Measurements from ENCODE around the gene AKAP7.

The AKAP7 gene

DNA sequence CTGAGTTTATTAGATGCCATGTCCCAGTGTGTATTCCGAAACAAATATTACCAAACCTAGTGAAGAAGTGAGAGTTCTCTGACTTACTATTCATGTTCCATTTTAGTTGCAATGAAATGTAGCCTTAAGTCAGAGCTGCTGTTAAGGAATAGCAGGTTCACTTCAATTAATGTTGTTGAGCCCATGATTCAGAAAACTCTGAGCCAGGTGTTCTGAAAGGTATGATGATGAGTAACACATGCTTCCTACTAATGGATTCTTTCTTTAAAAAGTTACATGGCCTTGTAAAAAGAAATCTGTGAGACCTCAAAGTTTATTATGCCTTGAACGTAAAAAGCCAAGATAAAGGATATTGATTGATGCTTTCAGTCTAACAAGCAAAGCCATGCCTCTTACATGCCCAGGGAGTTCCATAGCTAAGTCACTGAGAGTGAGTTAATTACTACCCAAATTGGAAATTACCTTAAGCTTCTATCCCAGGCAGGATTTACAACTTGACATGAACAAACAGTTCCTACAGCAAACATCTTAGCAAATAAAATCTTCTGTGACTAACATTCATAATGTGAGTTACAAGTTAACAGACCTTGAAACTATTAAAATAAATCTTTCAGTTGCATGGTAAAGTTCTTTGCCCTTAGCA lies 122.9 kb downstream of the AKAP7 start (continued):
- TF ChIP-seq, protein P1, sequence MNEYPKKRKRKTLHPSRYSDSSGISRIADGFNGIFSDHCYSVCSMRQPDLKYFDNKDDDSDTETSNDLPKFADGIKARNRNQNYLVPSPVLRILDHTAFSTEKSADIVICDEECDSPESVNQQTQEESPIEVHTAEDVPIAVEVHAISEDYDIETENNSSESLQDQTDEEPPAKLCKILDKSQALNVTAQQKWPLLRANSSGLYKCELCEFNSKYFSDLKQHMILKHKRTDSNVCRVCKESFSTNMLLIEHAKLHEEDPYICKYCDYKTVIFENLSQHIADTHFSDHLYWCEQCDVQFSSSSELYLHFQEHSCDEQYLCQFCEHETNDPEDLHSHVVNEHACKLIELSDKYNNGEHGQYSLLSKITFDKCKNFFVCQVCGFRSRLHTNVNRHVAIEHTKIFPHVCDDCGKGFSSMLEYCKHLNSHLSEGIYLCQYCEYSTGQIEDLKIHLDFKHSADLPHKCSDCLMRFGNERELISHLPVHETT (tag by site-specific recombination; IDR thresholded peaks at IDR 0.05) = no peak
- TF ChIP-seq ZNF830 (tag by site-specific recombination; IDR thresholded peaks at IDR 0.05; ENCODE audit: low read depth) (no peak), PRDM1 (tag by site-specific recombination; IDR thresholded peaks at IDR 0.05) (no peak), SP2 (tag by site-specific recombination; IDR thresholded peaks at IDR 0.05) (no peak), ZIC2 (tag by site-specific recombination; IDR thresholded peaks at IDR 0.05) (no peak), ZNF239 (tag by site-specific recombination; IDR thresholded peaks at IDR 0.05) (no peak), FEZF1 (tag by site-specific recombination; IDR thresholded peaks at IDR 0.05) (peak; percentile 68), ZNF19 (tag by site-specific recombination; IDR thresholded peaks at IDR 0.05; ENCODE audit: low read depth) (no peak), ZFP3 (tag by site-specific recombination; IDR thresholded peaks at IDR 0.05; ENCODE audit: low read depth) (no peak), BCL11A (tag by site-specific recombination; IDR thresholded peaks at IDR 0.05; ENCODE audit: low read depth) (0 out of 2 replicates have a peak, but pooled peaks have one; percentile 40), MEIS1 (CRISPR knock-in tag; IDR thresholded peaks at IDR 0.05; ENCODE audit: borderline replicate concordance) (no peak), ZNF548 (tag by site-specific recombination; IDR thresholded peaks at IDR 0.05) (no peak), ZNF423 (tag by site-specific recombination; IDR thresholded peaks at IDR 0.05) (no peak), SCRT2 (tag by site-specific recombination; IDR thresholded peaks at IDR 0.05) (no peak), ZNF623 (tag by site-specific recombination; IDR thresholded peaks at IDR 0.05) (no peak), ZNF140 (tag by site-specific recombination; IDR thresholded peaks at IDR 0.05) (no peak), ZNF837 (tag by site-specific recombination; IDR thresholded peaks at IDR 0.05) (no peak)
- TF ChIP-seq, protein P2, sequence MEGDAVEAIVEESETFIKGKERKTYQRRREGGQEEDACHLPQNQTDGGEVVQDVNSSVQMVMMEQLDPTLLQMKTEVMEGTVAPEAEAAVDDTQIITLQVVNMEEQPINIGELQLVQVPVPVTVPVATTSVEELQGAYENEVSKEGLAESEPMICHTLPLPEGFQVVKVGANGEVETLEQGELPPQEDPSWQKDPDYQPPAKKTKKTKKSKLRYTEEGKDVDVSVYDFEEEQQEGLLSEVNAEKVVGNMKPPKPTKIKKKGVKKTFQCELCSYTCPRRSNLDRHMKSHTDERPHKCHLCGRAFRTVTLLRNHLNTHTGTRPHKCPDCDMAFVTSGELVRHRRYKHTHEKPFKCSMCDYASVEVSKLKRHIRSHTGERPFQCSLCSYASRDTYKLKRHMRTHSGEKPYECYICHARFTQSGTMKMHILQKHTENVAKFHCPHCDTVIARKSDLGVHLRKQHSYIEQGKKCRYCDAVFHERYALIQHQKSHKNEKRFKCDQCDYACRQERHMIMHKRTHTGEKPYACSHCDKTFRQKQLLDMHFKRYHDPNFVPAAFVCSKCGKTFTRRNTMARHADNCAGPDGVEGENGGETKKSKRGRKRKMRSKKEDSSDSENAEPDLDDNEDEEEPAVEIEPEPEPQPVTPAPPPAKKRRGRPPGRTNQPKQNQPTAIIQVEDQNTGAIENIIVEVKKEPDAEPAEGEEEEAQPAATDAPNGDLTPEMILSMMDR (tag by site-specific recombination; IDR thresholded peaks at IDR 0.05) = no peak
- TF ChIP-seq, protein P3, sequence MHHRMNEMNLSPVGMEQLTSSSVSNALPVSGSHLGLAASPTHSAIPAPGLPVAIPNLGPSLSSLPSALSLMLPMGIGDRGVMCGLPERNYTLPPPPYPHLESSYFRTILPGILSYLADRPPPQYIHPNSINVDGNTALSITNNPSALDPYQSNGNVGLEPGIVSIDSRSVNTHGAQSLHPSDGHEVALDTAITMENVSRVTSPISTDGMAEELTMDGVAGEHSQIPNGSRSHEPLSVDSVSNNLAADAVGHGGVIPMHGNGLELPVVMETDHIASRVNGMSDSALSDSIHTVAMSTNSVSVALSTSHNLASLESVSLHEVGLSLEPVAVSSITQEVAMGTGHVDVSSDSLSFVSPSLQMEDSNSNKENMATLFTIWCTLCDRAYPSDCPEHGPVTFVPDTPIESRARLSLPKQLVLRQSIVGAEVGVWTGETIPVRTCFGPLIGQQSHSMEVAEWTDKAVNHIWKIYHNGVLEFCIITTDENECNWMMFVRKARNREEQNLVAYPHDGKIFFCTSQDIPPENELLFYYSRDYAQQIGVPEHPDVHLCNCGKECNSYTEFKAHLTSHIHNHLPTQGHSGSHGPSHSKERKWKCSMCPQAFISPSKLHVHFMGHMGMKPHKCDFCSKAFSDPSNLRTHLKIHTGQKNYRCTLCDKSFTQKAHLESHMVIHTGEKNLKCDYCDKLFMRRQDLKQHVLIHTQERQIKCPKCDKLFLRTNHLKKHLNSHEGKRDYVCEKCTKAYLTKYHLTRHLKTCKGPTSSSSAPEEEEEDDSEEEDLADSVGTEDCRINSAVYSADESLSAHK (tag by site-specific recombination; IDR thresholded peaks at IDR 0.05) = peak; percentile 87
- TF ChIP-seq, protein P4, sequence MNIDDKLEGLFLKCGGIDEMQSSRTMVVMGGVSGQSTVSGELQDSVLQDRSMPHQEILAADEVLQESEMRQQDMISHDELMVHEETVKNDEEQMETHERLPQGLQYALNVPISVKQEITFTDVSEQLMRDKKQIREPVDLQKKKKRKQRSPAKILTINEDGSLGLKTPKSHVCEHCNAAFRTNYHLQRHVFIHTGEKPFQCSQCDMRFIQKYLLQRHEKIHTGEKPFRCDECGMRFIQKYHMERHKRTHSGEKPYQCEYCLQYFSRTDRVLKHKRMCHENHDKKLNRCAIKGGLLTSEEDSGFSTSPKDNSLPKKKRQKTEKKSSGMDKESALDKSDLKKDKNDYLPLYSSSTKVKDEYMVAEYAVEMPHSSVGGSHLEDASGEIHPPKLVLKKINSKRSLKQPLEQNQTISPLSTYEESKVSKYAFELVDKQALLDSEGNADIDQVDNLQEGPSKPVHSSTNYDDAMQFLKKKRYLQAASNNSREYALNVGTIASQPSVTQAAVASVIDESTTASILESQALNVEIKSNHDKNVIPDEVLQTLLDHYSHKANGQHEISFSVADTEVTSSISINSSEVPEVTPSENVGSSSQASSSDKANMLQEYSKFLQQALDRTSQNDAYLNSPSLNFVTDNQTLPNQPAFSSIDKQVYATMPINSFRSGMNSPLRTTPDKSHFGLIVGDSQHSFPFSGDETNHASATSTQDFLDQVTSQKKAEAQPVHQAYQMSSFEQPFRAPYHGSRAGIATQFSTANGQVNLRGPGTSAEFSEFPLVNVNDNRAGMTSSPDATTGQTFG (tag by site-specific recombination; IDR thresholded peaks at IDR 0.05; ENCODE audit: borderline replicate concordance) = no peak
- TF ChIP-seq, protein P5, sequence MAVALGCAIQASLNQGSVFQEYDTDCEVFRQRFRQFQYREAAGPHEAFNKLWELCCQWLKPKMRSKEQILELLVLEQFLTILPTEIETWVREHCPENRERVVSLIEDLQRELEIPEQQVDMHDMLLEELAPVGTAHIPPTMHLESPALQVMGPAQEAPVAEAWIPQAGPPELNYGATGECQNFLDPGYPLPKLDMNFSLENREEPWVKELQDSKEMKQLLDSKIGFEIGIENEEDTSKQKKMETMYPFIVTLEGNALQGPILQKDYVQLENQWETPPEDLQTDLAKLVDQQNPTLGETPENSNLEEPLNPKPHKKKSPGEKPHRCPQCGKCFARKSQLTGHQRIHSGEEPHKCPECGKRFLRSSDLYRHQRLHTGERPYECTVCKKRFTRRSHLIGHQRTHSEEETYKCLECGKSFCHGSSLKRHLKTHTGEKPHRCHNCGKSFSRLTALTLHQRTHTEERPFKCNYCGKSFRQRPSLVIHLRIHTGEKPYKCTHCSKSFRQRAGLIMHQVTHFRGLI (tag by site-specific recombination; IDR thresholded peaks at IDR 0.05) = no peak
- TF ChIP-seq, protein P6, sequence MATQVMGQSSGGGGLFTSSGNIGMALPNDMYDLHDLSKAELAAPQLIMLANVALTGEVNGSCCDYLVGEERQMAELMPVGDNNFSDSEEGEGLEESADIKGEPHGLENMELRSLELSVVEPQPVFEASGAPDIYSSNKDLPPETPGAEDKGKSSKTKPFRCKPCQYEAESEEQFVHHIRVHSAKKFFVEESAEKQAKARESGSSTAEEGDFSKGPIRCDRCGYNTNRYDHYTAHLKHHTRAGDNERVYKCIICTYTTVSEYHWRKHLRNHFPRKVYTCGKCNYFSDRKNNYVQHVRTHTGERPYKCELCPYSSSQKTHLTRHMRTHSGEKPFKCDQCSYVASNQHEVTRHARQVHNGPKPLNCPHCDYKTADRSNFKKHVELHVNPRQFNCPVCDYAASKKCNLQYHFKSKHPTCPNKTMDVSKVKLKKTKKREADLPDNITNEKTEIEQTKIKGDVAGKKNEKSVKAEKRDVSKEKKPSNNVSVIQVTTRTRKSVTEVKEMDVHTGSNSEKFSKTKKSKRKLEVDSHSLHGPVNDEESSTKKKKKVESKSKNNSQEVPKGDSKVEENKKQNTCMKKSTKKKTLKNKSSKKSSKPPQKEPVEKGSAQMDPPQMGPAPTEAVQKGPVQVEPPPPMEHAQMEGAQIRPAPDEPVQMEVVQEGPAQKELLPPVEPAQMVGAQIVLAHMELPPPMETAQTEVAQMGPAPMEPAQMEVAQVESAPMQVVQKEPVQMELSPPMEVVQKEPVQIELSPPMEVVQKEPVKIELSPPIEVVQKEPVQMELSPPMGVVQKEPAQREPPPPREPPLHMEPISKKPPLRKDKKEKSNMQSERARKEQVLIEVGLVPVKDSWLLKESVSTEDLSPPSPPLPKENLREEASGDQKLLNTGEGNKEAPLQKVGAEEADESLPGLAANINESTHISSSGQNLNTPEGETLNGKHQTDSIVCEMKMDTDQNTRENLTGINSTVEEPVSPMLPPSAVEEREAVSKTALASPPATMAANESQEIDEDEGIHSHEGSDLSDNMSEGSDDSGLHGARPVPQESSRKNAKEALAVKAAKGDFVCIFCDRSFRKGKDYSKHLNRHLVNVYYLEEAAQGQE (tag by site-specific recombination; IDR thresholded peaks at IDR 0.05) = no peak
- TF ChIP-seq, protein P7, sequence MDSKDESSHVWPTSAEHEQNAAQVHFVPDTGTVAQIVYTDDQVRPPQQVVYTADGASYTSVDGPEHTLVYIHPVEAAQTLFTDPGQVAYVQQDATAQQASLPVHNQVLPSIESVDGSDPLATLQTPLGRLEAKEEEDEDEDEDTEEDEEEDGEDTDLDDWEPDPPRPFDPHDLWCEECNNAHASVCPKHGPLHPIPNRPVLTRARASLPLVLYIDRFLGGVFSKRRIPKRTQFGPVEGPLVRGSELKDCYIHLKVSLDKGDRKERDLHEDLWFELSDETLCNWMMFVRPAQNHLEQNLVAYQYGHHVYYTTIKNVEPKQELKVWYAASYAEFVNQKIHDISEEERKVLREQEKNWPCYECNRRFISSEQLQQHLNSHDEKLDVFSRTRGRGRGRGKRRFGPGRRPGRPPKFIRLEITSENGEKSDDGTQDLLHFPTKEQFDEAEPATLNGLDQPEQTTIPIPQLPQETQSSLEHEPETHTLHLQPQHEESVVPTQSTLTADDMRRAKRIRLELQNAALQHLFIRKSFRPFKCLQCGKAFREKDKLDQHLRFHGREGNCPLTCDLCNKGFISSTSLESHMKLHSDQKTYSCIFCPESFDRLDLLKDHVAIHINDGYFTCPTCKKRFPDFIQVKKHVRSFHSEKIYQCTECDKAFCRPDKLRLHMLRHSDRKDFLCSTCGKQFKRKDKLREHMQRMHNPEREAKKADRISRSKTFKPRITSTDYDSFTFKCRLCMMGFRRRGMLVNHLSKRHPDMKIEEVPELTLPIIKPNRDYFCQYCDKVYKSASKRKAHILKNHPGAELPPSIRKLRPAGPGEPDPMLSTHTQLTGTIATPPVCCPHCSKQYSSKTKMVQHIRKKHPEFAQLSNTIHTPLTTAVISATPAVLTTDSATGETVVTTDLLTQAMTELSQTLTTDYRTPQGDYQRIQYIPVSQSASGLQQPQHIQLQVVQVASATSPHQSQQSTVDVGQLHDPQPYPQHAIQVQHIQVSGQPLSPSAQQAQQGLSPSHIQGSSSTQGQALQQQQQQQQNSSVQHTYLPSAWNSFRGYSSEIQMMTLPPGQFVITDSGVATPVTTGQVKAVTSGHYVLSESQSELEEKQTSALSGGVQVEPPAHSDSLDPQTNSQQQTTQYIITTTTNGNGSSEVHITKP (tag by site-specific recombination; IDR thresholded peaks at IDR 0.05) = no peak
